GM08714 (cell line): ENCODE measurements around the gene HEMK1.

Experiments
- H3K4me3 ChIP-seq: fragments of 200-500 bp; sonication (Bioruptor generic); 2 replicates; pipeline ENCODE4 v1.5.1; 2014; ENCODE audit warnings: mild to moderate bottlenecking, low read length, inconsistent platforms
- ZNF274 ChIP-seq: IDR thresholded peaks from 2 replicates; pipeline ENCODE4 v1.6.1; 2012; ENCODE audit warnings: mild to moderate bottlenecking, low read depth, low read length

HEMK1 gene

GRCh38 chr3:50577348-50577747 lies 8.0 kb downstream of the HEMK1 start:
- H3K4me3 ChIP-seq = no peak overlapping the region
- no peak for TF ChIP-seq ZNF274

DNA sequence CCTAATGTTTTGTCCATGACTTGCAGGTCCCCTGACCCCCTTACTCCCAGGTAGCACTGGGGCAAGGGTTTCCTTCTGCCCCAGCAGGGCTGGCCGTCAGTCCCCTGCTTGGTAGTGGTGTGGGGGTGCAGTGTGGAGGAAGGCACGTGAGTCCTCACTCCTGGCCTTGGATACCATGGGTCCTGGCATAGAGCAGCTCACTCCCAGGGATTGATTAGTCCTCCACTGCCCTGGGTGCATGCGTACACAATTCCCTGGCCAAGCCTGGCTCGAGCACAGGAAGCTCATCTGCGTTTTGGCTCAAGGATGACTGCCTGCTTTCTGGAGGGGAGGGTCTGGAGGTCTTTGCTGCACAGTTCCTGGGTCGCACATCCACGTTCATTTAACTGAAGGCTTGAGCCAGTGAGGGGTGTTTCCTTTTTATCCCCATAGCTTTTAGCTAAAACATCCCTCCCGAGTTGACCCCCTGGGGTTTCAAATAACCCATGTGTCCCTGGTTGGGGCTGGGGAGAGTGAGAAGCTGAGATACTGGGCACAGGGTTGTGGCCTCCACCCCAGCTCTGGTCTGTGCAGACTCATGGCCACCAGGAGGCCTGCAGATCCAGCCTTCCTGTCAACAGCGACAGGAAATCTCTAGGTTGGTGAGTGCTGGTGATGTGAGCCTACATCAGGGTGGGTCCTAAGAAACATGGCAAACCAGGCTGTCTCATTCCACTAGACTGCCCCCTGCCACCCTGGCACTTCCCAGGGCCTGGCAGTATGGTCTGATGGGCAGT lies 11.5 kb downstream of the HEMK1 start:
- no peak for TF ChIP-seq ZNF274
- H3K4me3 ChIP-seq = no peak overlapping the region

DNA sequence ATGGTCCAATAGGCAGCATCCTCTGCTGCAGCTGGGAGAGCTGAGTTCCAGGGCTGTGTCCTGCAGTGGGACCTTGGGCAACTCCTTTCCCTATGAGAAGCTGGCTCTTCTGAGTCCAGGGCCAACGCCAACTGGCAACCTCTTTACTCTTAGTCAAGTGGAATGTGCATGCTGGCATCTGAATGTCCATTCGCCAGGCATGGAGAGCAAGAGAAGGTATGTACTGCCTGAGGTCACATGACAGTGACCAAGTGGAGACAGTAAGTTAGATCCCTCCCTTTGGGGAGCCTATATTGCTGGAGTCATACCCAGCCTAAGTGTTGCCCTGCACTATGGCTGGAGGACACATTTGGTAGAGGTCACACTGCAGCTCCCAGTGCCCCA lies 12.1 kb downstream of the HEMK1 start:
- H3K4me3 ChIP-seq = no peak overlapping the region
- no peak for TF ChIP-seq ZNF274

GRCh38 chr3:50582083-50582482 lies 12.8 kb downstream of the HEMK1 start:
- TF ChIP-seq ZNF274 = no peak
- no peak overlapping the region for H3K4me3 ChIP-seq

DNA sequence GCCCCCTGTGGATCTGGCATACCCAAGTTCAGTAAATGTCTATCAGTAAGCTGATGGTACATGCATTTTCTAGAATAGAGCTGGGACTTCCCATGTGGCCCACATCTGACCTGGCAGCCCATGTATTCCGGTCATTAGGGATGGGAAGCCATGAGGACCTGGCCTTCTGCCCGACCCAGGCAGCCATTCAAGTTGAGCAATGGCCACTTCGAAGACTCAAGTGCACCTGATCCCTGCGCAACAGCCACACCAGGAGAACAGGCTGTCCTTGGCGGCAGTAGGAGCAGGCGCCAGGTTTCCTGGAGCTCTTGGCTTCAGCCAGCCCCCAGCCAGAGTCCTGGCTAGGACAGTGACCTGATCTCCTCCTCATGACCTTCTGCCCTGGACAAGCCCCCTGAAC lies 14.6 kb downstream of the HEMK1 start:
- TF ChIP-seq ZNF274 = no peak
- H3K4me3 ChIP-seq = no peak overlapping the region

DNA sequence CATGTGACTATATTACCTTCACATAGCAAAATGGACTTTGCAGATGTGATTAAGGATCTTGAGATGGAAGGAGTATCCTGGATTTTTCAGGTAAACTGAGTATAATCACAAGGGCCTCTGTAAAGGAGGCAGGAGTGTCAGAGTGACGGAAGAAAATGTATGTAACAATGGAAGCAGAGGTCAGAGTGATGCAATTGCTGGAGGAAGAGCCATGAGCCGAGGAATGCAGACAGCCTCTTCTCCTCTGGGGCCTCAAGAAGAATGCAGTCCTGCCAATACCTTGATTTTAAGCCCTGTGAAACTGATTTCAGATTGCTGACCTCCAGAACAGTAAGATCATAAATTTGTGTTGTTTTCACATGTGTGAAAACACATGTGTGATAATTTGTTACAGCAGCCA lies 15.1 kb downstream of the HEMK1 start:
- H3K4me3 ChIP-seq = no peak overlapping the region
- no peak for TF ChIP-seq ZNF274

GRCh38 chr3:50585919-50586762 lies 16.8 kb downstream of the HEMK1 start:
- H3K4me3 ChIP-seq = no peak overlapping the region
- no peak for TF ChIP-seq ZNF274

GRCh38 chr3:50586763-50587070 lies 17.4 kb downstream of the HEMK1 start:
- TF ChIP-seq ZNF274 = no peak
- no peak overlapping the region for H3K4me3 ChIP-seq

- H3K4me3 ChIP-seq = no peak overlapping the region
- TF ChIP-seq ZNF274 = no peak
Measured at GRCh38 chr3:50587373-50587772, 18.1 kb downstream of the HEMK1 start.

DNA sequence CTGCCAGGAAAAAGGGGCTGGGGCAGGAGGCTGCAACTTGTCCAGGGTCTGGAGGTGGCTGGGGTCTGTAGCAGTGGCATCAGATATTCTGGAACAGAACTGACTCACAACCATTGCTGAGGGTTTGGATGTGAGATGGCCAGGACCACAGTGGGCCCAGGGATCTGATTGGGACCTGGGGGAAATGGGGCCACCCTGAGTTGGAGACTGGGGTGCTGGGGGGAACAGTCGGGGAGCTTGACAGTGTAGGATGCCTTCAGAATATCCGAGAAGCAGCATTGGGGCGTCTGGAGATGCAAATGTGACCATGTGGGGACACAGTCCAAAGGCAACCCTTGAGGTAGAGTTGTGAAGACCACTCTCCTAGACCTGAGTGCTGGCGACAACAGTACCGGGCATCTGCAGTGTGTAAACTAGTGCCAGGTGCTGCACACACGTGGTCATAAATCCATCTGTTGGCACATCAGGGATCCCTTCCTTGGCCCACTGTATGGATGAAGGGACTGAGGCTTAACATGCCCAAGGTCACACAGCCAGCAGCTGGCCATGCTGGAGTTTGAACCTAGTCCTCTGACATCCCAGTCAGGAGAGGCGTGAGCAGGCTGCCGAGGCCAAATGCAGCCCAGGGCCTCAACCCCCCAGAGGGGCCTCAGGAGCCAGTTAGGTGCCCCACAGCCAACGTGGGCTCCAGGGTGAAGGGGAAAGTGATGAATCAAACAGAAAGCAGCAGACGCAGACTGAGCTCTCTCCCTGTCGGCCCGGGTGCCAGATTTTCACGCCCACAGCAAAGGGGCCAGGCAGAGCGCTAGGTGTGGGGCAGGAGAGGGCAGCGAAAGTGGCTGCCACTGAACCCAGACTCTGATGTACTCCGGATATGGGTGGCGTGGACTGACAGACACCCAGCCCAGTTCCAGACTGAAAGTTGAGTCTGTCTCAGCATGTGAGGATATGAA lies 18.8 kb downstream of the HEMK1 start:
- TF ChIP-seq ZNF274 = no peak
- H3K4me3 ChIP-seq = no peak overlapping the region

- TF ChIP-seq ZNF274 = no peak
- H3K4me3 ChIP-seq = no peak overlapping the region
Measured at GRCh38 chr3:50588759-50589433, 19.6 kb downstream of the HEMK1 start.

GRCh38 chr3:50591196-50591741 lies 21.9 kb downstream of the HEMK1 start:
- no peak for TF ChIP-seq ZNF274
- H3K4me3 ChIP-seq = no peak overlapping the region

DNA sequence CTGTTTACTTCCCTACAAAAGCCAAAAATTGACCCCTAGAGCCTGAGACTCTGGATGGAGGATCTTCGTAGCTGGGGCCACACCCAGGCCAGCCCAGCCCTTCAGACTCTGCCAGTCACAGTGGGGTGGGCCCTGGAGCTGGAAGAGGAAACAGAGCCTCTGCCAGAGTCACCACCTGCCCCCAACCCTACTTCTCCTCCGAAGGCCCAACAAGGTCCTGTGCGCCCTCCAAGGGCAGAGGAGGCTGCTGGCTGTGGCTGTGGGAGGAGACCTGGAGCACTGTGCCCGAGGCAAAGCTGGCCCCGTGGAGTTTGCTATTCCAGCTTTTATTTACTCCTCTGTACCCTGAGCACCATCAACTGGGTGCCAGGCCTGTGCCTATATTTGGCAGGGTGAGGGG lies 23.2 kb downstream of the HEMK1 start:
- H3K4me3 ChIP-seq = no peak overlapping the region
- no peak for TF ChIP-seq ZNF274
